HG03469 (cell line): Measurements from ENCODE around the gene FSHR.

Experiments
- ATAC-seq: cut with Tn5 transposase; IDR thresholded peaks from one replicate; pipeline ENCODE4 v1.9.1; 2021; ENCODE audit warnings: mild to moderate bottlenecking, moderate library complexity, moderate number of reproducible peaks; ENCODE audit not compliant: unreplicated experiment

FSHR gene

GRCh38 chr2:49033394-49034185, 120.7 kb downstream of the FSHR start:
- ATAC-seq, result no peak

- ATAC-seq, result no peak
These were observed 121.4 kb downstream of the FSHR start for GRCh38 chr2:49032936-49033335.

- no peak for ATAC-seq
These were observed 122.2 kb downstream of the FSHR start for GRCh38 chr2:49032126-49032525.

GRCh38 chr2:49029406-49029805, 124.9 kb downstream of the FSHR start:
- no peak for ATAC-seq

- ATAC-seq, result peak; percentile 92
These were observed 126.2 kb downstream of the FSHR start for GRCh38 chr2:49028101-49028500.

GRCh38 chr2:49026706-49027105, 127.6 kb downstream of the FSHR start:
- ATAC-seq, result no peak

- ATAC-seq, result no peak
These were observed 133.0 kb downstream of the FSHR start for GRCh38 chr2:49021271-49021670.

GRCh38 chr2:49005261-49005660, 149.1 kb downstream of the FSHR start:
- ATAC-seq, result no peak

GRCh38 chr2:49004036-49004626, 150.2 kb downstream of the FSHR start:
- ATAC-seq, result no peak

GRCh38 chr2:49003201-49003600, 151.1 kb downstream of the FSHR start:
- ATAC-seq, result no peak

GRCh38 chr2:49002750-49003149, 151.6 kb downstream of the FSHR start:
- no peak for ATAC-seq

- no peak for ATAC-seq
These were observed 153.6 kb downstream of the FSHR start for GRCh38 chr2:49000695-49001094.

GRCh38 chr2:48998449-48998848, 155.9 kb downstream of the FSHR start:
- ATAC-seq, result no peak

- no peak for ATAC-seq
These were observed 160.7 kb downstream of the FSHR start for GRCh38 chr2:48993576-48993975.

- ATAC-seq, result peak; percentile 39
These were observed 162.7 kb downstream of the FSHR start for GRCh38 chr2:48991415-48992131.

- ATAC-seq, result no peak
These were observed 169.4 kb downstream of the FSHR start for GRCh38 chr2:48984922-48985321.

GRCh38 chr2:48983551-48983950, 170.8 kb downstream of the FSHR start:
- no peak for ATAC-seq

GRCh38 chr2:48982887-48983435, 171.4 kb downstream of the FSHR start:
- no peak for ATAC-seq

GRCh38 chr2:48980846-48981245, 173.5 kb downstream of the FSHR start:
- ATAC-seq, result no peak

- ATAC-seq, result no peak
These were observed 174.6 kb downstream of the FSHR start for GRCh38 chr2:48979691-48980090.

GRCh38 chr2:48978131-48978530, 176.2 kb downstream of the FSHR start:
- ATAC-seq, result no peak

- ATAC-seq, result no peak
These were observed 182.5 kb downstream of the FSHR start for GRCh38 chr2:48971801-48972200.
